Duodenal mucosa (tissue), 2 donors: ENCODE measurements around the gene DYNLT2.
"Not testable (repeated sequence)": the region's sequence is repeated elsewhere in the genome, so short reads cannot be mapped to it uniquely, and the experiment has no call there.

Experiments
- H3K27ac ChIP-seq: one replicate; pipeline ENCODE4 v1.7.0; 2013; ENCODE audit warnings: low read depth, low read length
- H3K27me3 ChIP-seq, 2 donors: one replicate each; pipeline ENCODE4 v1.7.0; 2013; ENCODE audit warnings: low read length in 2 of 2, control low read depth in 1 of 2; ENCODE audit not compliant: insufficient read depth in 2 of 2, control insufficient read depth in 1 of 2
- H3K36me3 ChIP-seq, 2 donors: one replicate each; pipeline ENCODE4 v1.7.0; 2013; ENCODE audit warnings: low read length in 2 of 2, control low read depth in 1 of 2; ENCODE audit not compliant: insufficient read depth in 2 of 2, control insufficient read depth in 1 of 2
- H3K4me1 ChIP-seq, 2 donors: one replicate each; pipeline ENCODE4 v1.7.0; 2013; ENCODE audit warnings: low read length in 2 of 2, control low read depth in 1 of 2; ENCODE audit not compliant: insufficient read depth in 2 of 2, control insufficient read depth in 1 of 2
- H3K4me3 ChIP-seq, 2 donors: one replicate each; pipeline ENCODE4 v1.7.0; 2013; ENCODE audit warnings: low read length in 2 of 2, low read depth in 1 of 2
- H3K9ac ChIP-seq, 2 donors: one replicate each; pipeline ENCODE4 v1.7.0; 2013; ENCODE audit warnings: low read length in 2 of 2, low read depth in 1 of 2
- H3K9me3 ChIP-seq, 2 donors: one replicate each; pipeline ENCODE4 v1.7.0; 2013; ENCODE audit warnings: low read length in 2 of 2, control low read depth in 1 of 2; ENCODE audit not compliant: control insufficient read depth in 1 of 2

Gene DYNLT2

GRCh38 chr6:169774347-169774746 is 23.0 kb upstream of the DYNLT2 start:
- Histone ChIP-seq H3K4me3 (no peak overlapping the region), H3K27ac (no peak overlapping the region), H3K4me1 (no peaks in the 10 kb centered on the region), H3K9ac (no peak overlapping the region), H3K27me3 (no peaks in the 10 kb centered on the region), H3K9me3 (no peaks in the 10 kb centered on the region), H3K36me3 (peaks cover 12 to 40% of the 10 kb centered on the region in 2 donors)

DNA sequence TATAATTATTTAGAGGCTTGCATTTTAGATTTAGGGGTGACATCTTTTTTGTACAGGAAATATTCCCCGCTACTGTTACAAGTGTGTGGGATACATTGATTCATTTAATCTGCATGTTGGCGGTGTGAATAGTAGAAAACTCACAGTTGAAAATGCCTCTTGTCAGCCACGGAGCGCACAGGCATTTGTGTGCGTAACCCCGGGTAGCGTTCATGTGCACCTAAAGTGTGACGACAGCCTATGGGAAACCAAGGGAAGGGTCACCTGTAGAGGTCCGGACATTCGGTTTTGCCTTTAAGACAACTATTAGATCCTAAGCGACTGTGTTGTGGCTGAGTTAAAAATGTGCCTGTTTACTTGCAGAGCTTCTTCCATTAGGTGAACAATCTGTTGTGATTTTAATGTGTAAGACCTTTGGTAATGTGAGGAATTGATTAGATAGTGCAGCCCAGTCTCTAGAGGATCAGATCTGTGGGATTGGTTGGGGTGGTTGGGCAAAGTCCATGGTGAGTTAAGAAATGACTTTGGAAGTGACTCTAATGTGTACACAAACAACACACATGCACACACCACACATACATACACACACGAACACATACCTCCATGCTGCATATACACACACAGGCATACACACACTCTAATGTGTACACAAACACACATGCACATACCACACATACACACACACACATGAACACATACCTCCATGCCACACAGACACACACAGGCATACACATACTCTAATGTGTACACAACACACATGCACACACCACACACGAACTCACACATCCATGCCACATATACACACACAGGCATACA is 15.8 kb upstream of the DYNLT2 start:
- Histone ChIP-seq H3K9ac (no peak overlapping the region), H3K27ac (no peak overlapping the region), H3K36me3 (peaks cover 13 to 47% of the 10 kb centered on the region in 2 donors), H3K4me3 (peak overlapping the region in 1 of 2 donors; percentile 1), H3K27me3 (no peaks in the 10 kb centered on the region), H3K9me3 (no peaks in the 10 kb centered on the region), H3K4me1 (peaks cover 11 to 15% of the 10 kb centered on the region in 2 donors)

DNA sequence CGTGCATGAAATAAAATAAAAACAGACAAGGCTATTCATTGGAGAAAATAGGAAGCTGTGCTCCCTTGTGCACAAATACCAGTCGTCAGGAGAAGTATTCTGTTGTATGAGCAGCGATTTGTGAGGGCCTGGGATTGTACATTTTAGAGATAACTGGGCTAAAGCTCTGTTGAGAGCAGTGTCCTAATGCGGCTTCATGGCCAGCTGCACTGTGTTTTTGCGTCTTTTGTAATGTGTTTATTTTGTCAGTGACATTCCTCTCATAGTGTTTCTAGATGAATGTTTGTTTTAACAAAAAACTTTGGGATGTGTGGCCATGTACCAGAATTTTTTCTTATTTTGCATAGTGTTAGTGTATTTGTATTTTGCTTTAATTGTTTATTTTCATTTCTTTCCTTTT is 14.9 kb upstream of the DYNLT2 start:
- Histone ChIP-seq H3K27me3 (no peaks in the 10 kb centered on the region), H3K4me1 (peaks cover 11 to 15% of the 10 kb centered on the region in 2 donors), H3K9me3 (no peaks in the 10 kb centered on the region), H3K27ac (no peak overlapping the region), H3K36me3 (peaks cover 10 to 52% of the 10 kb centered on the region in 2 donors), H3K9ac (no peak overlapping the region), H3K4me3 (no peak overlapping the region)

DNA sequence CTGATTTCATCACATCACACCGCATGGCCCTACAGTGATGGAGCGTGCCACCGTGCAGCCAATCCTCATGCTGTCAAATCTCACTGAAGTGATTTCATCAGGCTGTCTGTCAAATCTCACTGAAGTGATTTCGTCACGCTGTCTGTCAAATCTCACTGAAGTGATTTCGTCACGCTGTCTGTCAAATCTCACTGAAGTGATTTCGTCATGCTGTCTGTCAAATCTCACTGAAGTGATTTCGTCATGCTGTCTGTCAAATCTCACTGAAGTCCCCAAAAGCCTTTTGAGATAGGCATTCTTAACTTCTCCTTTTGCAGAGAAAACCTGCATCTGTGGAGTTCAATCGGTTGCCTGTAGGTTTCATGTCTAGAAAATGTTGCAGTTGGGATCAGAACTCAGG is 14.4 kb upstream of the DYNLT2 start:
- Histone ChIP-seq H3K4me1 (peaks cover 11 to 15% of the 10 kb centered on the region in 2 donors), H3K36me3 (peaks cover 10 to 55% of the 10 kb centered on the region in 2 donors)
- H3K27ac ChIP-seq, H3K9ac ChIP-seq, H3K4me3 ChIP-seq, H3K27me3 ChIP-seq, H3K9me3 ChIP-seq: not testable (repeated sequence)

DNA sequence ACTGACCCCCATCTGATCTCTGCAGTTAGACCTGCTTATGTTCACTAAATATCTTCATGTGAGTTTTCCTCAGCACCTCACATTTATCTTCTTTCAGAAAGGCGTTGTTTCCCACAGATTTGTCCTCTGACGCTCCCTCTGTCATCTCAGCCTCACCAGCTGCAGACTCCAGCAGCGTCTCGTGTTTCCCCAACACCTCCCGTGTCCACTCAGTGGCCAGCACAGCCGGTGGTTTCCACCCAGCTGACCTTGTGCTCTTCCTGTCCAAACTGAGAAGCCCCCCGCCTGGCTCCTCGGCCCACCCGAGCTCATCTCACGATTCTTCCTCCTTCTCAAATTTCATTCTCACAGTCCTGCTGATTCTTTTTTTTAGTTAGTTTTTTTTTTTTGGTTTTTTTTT is 12.5 kb upstream of the DYNLT2 start:
- Histone ChIP-seq H3K27me3 (no peaks in the 10 kb centered on the region), H3K4me1 (peaks cover 11 to 15% of the 10 kb centered on the region in 2 donors), H3K9ac (no peak overlapping the region), H3K9me3 (no peaks in the 10 kb centered on the region), H3K4me3 (no peak overlapping the region), H3K27ac (no peak overlapping the region), H3K36me3 (peaks cover 9 to 65% of the 10 kb centered on the region in 2 donors)

- no peak overlapping the region for H3K9ac ChIP-seq
- peaks cover 9 to 64% of the 10 kb centered on the region in 2 donors for H3K36me3 ChIP-seq
- H3K27ac ChIP-seq = no peak overlapping the region
- no peak overlapping the region for H3K4me3 ChIP-seq
- peaks cover 11 to 15% of the 10 kb centered on the region in 2 donors for H3K4me1 ChIP-seq
- no peaks in the 10 kb centered on the region for H3K9me3 ChIP-seq
- no peaks in the 10 kb centered on the region for H3K27me3 ChIP-seq
These were observed 11.9 kb upstream of the DYNLT2 start for GRCh38 chr6:169763308-169763707.

GRCh38 chr6:169755162-169755561 is 3.8 kb upstream of the DYNLT2 start:
- H3K4me1 ChIP-seq = peaks cover 16 to 22% of the 10 kb centered on the region in 2 donors
- no peaks in the 10 kb centered on the region for H3K27me3 ChIP-seq
- no peaks in the 10 kb centered on the region for H3K9me3 ChIP-seq
- H3K27ac ChIP-seq = no peak overlapping the region
- no peak overlapping the region for H3K4me3 ChIP-seq
- peaks cover 16 to 27% of the 10 kb centered on the region in 2 donors for H3K36me3 ChIP-seq
- H3K9ac ChIP-seq = no peak overlapping the region

DNA sequence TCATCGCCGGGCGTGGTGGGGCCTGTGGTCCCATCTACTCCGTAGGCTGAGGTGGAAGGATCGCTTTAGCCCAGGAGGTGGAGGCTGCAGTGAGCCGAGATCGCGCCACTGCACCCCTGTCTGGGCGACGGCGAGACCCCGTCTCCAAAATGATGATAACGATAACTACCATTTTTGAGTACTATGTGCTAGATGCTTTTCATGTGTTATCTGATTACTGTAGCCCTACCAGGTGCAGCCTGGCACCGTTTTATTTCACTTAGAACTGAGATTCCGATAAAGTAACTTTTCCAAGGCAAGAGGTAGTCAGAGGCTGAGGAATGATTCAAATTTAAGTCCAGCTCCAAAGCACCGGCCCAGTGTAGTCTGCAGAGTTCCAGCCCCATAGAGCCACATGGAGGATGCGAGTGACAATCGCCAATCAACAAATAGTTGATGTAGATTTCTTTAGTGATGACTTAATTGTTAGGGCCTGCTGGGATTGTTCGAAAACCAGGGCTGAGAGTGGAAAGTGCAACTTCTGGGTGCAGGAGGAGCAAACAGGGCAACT is 777 bp upstream of the DYNLT2 start:
- H3K27me3 ChIP-seq = no peaks in the 10 kb centered on the region
- peak overlapping the region; percentile 84 to 90 for H3K4me3 ChIP-seq
- H3K4me1 ChIP-seq = peaks cover 23 to 24% of the 10 kb centered on the region in 2 donors
- H3K36me3 ChIP-seq = peaks cover 2 to 7% of the 10 kb centered on the region in 2 donors
- peak overlapping the region; percentile 96 for H3K27ac ChIP-seq
- peak overlapping the region; percentile 94 to 96 for H3K9ac ChIP-seq
- H3K9me3 ChIP-seq = no peaks in the 10 kb centered on the region

GRCh38 chr6:169746556-169746955 is 4.8 kb downstream of the DYNLT2 start:
- Histone ChIP-seq H3K9ac (no peak overlapping the region), H3K27me3 (no peaks in the 10 kb centered on the region), H3K27ac (no peak overlapping the region), H3K9me3 (no peaks in the 10 kb centered on the region), H3K36me3 (no peaks in the 10 kb centered on the region), H3K4me1 (peaks cover 11 to 13% of the 10 kb centered on the region in 2 donors), H3K4me3 (no peak overlapping the region)

DNA sequence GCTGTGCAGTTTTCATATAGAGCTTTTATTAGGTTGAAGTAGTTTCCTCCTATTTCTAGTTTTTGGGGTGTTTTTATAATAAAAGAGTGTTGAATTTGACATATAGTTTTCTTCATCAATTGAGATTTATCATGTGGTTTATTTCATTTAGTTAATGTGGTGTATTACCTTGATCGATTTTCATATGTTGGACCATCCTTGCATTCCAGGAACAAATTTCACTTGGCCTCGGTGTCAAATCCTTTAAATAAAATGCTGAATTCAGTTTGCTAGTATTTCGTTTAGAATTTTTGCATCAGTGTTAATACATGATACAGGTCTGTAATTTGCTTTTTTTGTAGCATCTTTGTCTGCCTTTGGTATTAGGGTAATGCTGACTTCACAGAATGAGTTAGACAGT is 6.0 kb downstream of the DYNLT2 start:
- Histone ChIP-seq H3K27ac (no peak overlapping the region), H3K4me1 (peaks cover 4 to 10% of the 10 kb centered on the region in 2 donors), H3K4me3 (no peak overlapping the region), H3K27me3 (no peaks in the 10 kb centered on the region), H3K9me3 (no peaks in the 10 kb centered on the region), H3K36me3 (no peaks in the 10 kb centered on the region), H3K9ac (no peak overlapping the region)
